ENCODE measurements around the gene RETREG1. TPM values are rescaled to one million over a fixed set of nuclear protein-coding genes. Genes with fewer than 3 reads are reported as not detected.
A peak's percentile ranks its signal among the peaks of the same experiment; 100 is the strongest.

Gene RETREG1
- total RNA-seq, 4 donors from 2014 or later, result 29.1 to 58.8 (median 43.3) TPM

DNA sequence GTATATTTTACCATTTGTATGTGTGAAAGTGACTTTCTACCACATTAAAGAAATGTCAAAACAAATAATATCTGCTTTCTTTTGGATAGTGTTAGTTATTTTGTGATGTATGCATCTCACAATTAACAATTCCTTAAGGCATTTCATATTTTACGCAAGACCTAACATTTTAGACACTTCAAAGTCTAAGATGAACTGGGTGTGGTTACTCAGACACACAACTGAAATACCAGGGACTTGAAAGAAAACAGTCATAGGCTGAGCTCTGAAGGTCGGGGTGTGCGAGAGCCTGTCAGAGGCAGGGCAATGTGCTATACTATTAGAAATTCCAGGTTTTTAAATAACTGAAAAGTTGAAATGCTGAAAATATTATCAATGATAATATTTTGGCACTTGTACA is 106.7 kb downstream of the RETREG1 start:
- intact Hi-C loops (cut with DNase I; ENCODE audit: low total_unique reads), result no loop called here
- 69 to 73% methylated on average over 3 of the region's 3 CpGs for WGBS, 2 donors
- DNase-seq (ENCODE audit: low spot score in 2 of 2), result no peak
- TF ChIP-seq, protein P1, sequence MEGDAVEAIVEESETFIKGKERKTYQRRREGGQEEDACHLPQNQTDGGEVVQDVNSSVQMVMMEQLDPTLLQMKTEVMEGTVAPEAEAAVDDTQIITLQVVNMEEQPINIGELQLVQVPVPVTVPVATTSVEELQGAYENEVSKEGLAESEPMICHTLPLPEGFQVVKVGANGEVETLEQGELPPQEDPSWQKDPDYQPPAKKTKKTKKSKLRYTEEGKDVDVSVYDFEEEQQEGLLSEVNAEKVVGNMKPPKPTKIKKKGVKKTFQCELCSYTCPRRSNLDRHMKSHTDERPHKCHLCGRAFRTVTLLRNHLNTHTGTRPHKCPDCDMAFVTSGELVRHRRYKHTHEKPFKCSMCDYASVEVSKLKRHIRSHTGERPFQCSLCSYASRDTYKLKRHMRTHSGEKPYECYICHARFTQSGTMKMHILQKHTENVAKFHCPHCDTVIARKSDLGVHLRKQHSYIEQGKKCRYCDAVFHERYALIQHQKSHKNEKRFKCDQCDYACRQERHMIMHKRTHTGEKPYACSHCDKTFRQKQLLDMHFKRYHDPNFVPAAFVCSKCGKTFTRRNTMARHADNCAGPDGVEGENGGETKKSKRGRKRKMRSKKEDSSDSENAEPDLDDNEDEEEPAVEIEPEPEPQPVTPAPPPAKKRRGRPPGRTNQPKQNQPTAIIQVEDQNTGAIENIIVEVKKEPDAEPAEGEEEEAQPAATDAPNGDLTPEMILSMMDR (IDR thresholded peaks at IDR 0.05), result no peak
- no peak for TF ChIP-seq POLR2A (IDR thresholded peaks at IDR 0.05)
- no peak overlapping the region for H3K4me3 ChIP-seq (ENCODE audit: low read depth, poor library complexity, severe bottlenecking)

GRCh38 chr5:16508730-16509531 is 107.9 kb downstream of the RETREG1 start:
- 27 to 35% methylated on average over 15 of the region's 15 CpGs for WGBS, 2 donors
- no peak for TF ChIP-seq POLR2A (IDR thresholded peaks at IDR 0.05)
- TF ChIP-seq, protein P1 (IDR thresholded peaks at IDR 0.05), result no peak
- intact Hi-C loops (cut with DNase I; ENCODE audit: low total_unique reads), result no loop called here
- DNase-seq (ENCODE audit: low spot score in 2 of 2), result peak; percentile 45 to 80
- no peak overlapping the region for H3K4me3 ChIP-seq (ENCODE audit: low read depth, poor library complexity, severe bottlenecking)

GRCh38 chr5:16507716-16508115 is 109.1 kb downstream of the RETREG1 start:
- intact Hi-C loops (cut with DNase I; ENCODE audit: low total_unique reads), result no loop called here
- no peak overlapping the region for H3K4me3 ChIP-seq (ENCODE audit: low read depth, poor library complexity, severe bottlenecking)
- TF ChIP-seq POLR2A (IDR thresholded peaks at IDR 0.05), result no peak
- TF ChIP-seq, protein P1 (IDR thresholded peaks at IDR 0.05), result no peak
- DNase-seq (ENCODE audit: low spot score in 2 of 2), result no peak

GRCh38 chr5:16505904-16506303 is 110.9 kb downstream of the RETREG1 start:
- WGBS, 2 donors, result 77 to 80% methylated on average over 6 of the region's 6 CpGs
- intact Hi-C loops (cut with DNase I; ENCODE audit: low total_unique reads), result no loop called here
- DNase-seq (ENCODE audit: low spot score in 2 of 2), result no peak
- no peak overlapping the region for H3K4me3 ChIP-seq (ENCODE audit: low read depth, poor library complexity, severe bottlenecking)
- TF ChIP-seq, protein P1 (IDR thresholded peaks at IDR 0.05), result no peak
- no peak for TF ChIP-seq POLR2A (IDR thresholded peaks at IDR 0.05)

DNA sequence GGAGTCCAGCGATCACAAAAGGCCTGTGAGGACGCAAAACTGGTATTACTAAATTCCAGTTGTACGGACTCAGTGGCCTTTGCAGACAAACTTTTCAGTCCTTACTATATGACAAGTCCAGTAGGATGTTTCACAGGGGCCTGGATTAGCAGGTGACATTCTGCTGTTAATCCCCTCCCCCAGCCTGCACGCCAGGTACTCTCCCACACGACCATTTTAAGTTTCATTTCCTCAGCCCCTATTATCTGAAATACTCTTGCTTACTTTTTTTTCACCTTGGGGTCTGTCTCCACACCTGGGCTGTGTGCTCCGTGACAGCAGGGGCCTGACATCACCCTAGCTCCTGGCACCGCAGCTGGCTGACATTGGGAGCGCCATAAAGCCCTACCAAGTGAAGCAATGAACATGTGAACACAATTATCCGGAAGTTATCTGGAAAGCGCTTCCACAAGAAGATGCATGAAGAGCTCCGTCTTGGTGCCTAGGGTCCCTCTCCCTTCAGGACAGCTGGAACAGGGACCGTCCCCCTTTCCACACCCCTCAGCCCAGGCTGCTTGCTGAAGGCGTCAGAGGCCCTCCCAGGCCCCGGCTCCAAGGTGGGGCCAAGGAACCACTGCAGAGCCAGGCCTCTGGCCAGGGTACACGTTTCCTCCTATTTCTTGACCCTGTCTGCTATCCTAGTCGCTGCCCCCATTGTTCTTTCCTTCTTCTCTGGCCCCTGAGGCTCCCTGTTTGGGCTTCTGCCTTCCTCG is 111.5 kb downstream of the RETREG1 start:
- H3K4me3 ChIP-seq (ENCODE audit: low read depth, poor library complexity, severe bottlenecking), result no peak overlapping the region
- 85 to 88% methylated on average over 17 of the region's 17 CpGs for WGBS, 2 donors
- intact Hi-C loops (cut with DNase I; ENCODE audit: low total_unique reads), result no loop called here
- no peak for DNase-seq (ENCODE audit: low spot score in 2 of 2)
- TF ChIP-seq, protein P1 (IDR thresholded peaks at IDR 0.05), result no peak
- TF ChIP-seq POLR2A (IDR thresholded peaks at IDR 0.05), result no peak

All from lower leg skin (tissue), 4 donors.